Effector memory CD4-positive, alpha-beta T cell (primary cell): ENCODE results near the gene SLC35F6.

ENCODE experiments used
- DNase-seq, 3 donors: peaks; one replicate each; pipeline ENCODE4 v3.0.0-alpha.2; 2020
- H3K27ac ChIP-seq: 2 replicates; pipeline ENCODE4 v1.7.0; 2013; ENCODE audit warnings: mild to moderate bottlenecking, low read length, moderate library complexity; ENCODE audit not compliant: insufficient read depth, poor library complexity, severe bottlenecking
- H3K27me3 ChIP-seq: replicated peaks from 2 replicates; pipeline ENCODE4 v1.7.0; 2013; ENCODE audit warnings: mild to moderate bottlenecking, low read length; ENCODE audit not compliant: insufficient read depth, control insufficient read depth, poor library complexity, severe bottlenecking
- H3K36me3 ChIP-seq: 2 replicates; pipeline ENCODE4 v1.7.0; 2013; ENCODE audit warnings: mild to moderate bottlenecking, low read length, moderate library complexity; ENCODE audit not compliant: control insufficient read depth, insufficient read depth
- H3K4me1 ChIP-seq: 2 replicates; pipeline ENCODE4 v1.7.0; 2013; ENCODE audit warnings: low read length, mild to moderate bottlenecking; ENCODE audit not compliant: control insufficient read depth, insufficient read depth, poor library complexity, severe bottlenecking
- H3K4me3 ChIP-seq: 2 replicates; pipeline ENCODE4 v1.7.0; 2013; ENCODE audit warnings: low read length, low read depth, mild to moderate bottlenecking; ENCODE audit not compliant: insufficient read depth, poor library complexity, severe bottlenecking
- H3K9me3 ChIP-seq: 2 replicates; pipeline ENCODE4 v1.7.0; 2013; ENCODE audit warnings: mild to moderate bottlenecking, low read length, moderate library complexity; ENCODE audit not compliant: control insufficient read depth

SLC35F6 gene

GRCh38 chr2:26731714-26732113, 32.4 kb upstream of the SLC35F6 start:
- Histone ChIP-seq H3K4me1 (no peaks in the 10 kb centered on the region), H3K4me3 (no peak overlapping the region), H3K27me3 (peaks cover 7% of the 10 kb centered on the region), H3K36me3 (no peaks in the 10 kb centered on the region), H3K27ac (no peak overlapping the region), H3K9me3 (no peaks in the 10 kb centered on the region)
- DNase-seq, result no peak

- peaks cover 7% of the 10 kb centered on the region for H3K27me3 ChIP-seq
- H3K36me3 ChIP-seq, result no peaks in the 10 kb centered on the region
- H3K4me3 ChIP-seq, result no peak overlapping the region
- DNase-seq, result no peak
- H3K27ac ChIP-seq, result no peak overlapping the region
- H3K4me1 ChIP-seq, result no peaks in the 10 kb centered on the region
- no peaks in the 10 kb centered on the region for H3K9me3 ChIP-seq
These were observed 31.6 kb upstream of the SLC35F6 start for GRCh38 chr2:26732446-26732845.

- H3K4me3 ChIP-seq, result no peak overlapping the region
- no peaks in the 10 kb centered on the region for H3K9me3 ChIP-seq
- H3K36me3 ChIP-seq, result no peaks in the 10 kb centered on the region
- H3K27ac ChIP-seq, result no peak overlapping the region
- peaks cover 5% of the 10 kb centered on the region for H3K27me3 ChIP-seq
- H3K4me1 ChIP-seq, result no peaks in the 10 kb centered on the region
- no peak for DNase-seq
These were observed 30.7 kb upstream of the SLC35F6 start for GRCh38 chr2:26733413-26733812.

GRCh38 chr2:26735097-26735496, 29.0 kb upstream of the SLC35F6 start:
- Histone ChIP-seq H3K36me3 (no peaks in the 10 kb centered on the region), H3K9me3 (no peaks in the 10 kb centered on the region), H3K27ac (no peak overlapping the region), H3K4me1 (no peaks in the 10 kb centered on the region), H3K4me3 (no peak overlapping the region), H3K27me3 (no peaks in the 10 kb centered on the region)
- no peak for DNase-seq

GRCh38 chr2:26735883-26736588, 28.0 kb upstream of the SLC35F6 start:
- Histone ChIP-seq H3K9me3 (no peaks in the 10 kb centered on the region), H3K27me3 (no peaks in the 10 kb centered on the region), H3K4me1 (no peaks in the 10 kb centered on the region), H3K4me3 (no peak overlapping the region), H3K36me3 (no peaks in the 10 kb centered on the region), H3K27ac (no peak overlapping the region)
- no peak for DNase-seq

- Histone ChIP-seq H3K9me3 (no peaks in the 10 kb centered on the region), H3K27ac (no peak overlapping the region), H3K4me3 (no peak overlapping the region), H3K36me3 (no peaks in the 10 kb centered on the region), H3K4me1 (no peaks in the 10 kb centered on the region), H3K27me3 (no peaks in the 10 kb centered on the region)
- no peak for DNase-seq
These were observed 26.9 kb upstream of the SLC35F6 start for GRCh38 chr2:26737221-26737620.

GRCh38 chr2:26738481-26738880, 25.6 kb upstream of the SLC35F6 start:
- Histone ChIP-seq H3K36me3 (no peaks in the 10 kb centered on the region), H3K9me3 (no peaks in the 10 kb centered on the region), H3K27me3 (no peaks in the 10 kb centered on the region), H3K4me3 (no peak overlapping the region), H3K4me1 (no peaks in the 10 kb centered on the region), H3K27ac (no peak overlapping the region)
- DNase-seq, result no peak

- no peak for DNase-seq
- Histone ChIP-seq H3K4me3 (no peak overlapping the region), H3K4me1 (no peaks in the 10 kb centered on the region), H3K27ac (no peak overlapping the region), H3K9me3 (no peaks in the 10 kb centered on the region), H3K36me3 (no peaks in the 10 kb centered on the region), H3K27me3 (no peaks in the 10 kb centered on the region)
These were observed 24.6 kb upstream of the SLC35F6 start for GRCh38 chr2:26739514-26739913.

GRCh38 chr2:26740346-26740745, 23.7 kb upstream of the SLC35F6 start:
- Histone ChIP-seq H3K4me3 (no peak overlapping the region), H3K36me3 (no peaks in the 10 kb centered on the region), H3K4me1 (no peaks in the 10 kb centered on the region), H3K27me3 (no peaks in the 10 kb centered on the region), H3K9me3 (no peaks in the 10 kb centered on the region), H3K27ac (no peak overlapping the region)
- no peak for DNase-seq

GRCh38 chr2:26740890-26741302, 23.2 kb upstream of the SLC35F6 start:
- no peaks in the 10 kb centered on the region for H3K27me3 ChIP-seq
- DNase-seq, result no peak
- no peaks in the 10 kb centered on the region for H3K4me1 ChIP-seq
- no peak overlapping the region for H3K4me3 ChIP-seq
- no peaks in the 10 kb centered on the region for H3K9me3 ChIP-seq
- H3K27ac ChIP-seq, result no peak overlapping the region
- H3K36me3 ChIP-seq, result no peaks in the 10 kb centered on the region
